Right atrium auricular region (tissue), 2 donors: Measurements from ENCODE around the gene PTPRD. TPM values are rescaled to one million over a fixed set of nuclear protein-coding genes. Genes with fewer than 3 reads are reported as not detected.

ENCODE experiments used
- DNase-seq: peaks from one replicate; pipeline ENCODE4 v3.0.0-alpha.2; 2019; ENCODE audit warnings: low spot score
- H3K27ac ChIP-seq, 2 donors: fragments of 200-600 bp; sonication (generic); 1 replicate in 1 of 2; 2 replicates in 1 of 2; pipeline ENCODE4 v1.5.1; 2016 to 2019
- H3K27me3 ChIP-seq, 2 donors: fragments of 200-600 bp; sonication (generic); one replicate each; pipeline versions ENCODE4 v1.5.1 to v1.6.0; 2017 to 2019
- H3K36me3 ChIP-seq: fragments of 200-600 bp; sonication (generic); one replicate; pipeline ENCODE4 v1.5.1; 2016
- H3K4me1 ChIP-seq, 2 donors: fragments of 200-600 bp; sonication (generic); one replicate each; pipeline versions ENCODE4 v1.5.1 to v1.6.0; 2017 to 2019
- H3K4me3 ChIP-seq, 2 donors: fragments of 200-600 bp; sonication (generic); 1 replicate in 1 of 2; 2 replicates in 1 of 2; pipeline ENCODE4 v1.5.1; 2017 to 2019; ENCODE audit warnings: mild to moderate bottlenecking in 1 of 2, moderate library complexity in 1 of 2
- H3K9me3 ChIP-seq, 2 donors: fragments of 200-600 bp; sonication (generic); one replicate each; pipeline ENCODE4 v1.5.1; 2019
- total RNA-seq, 2 donors: library from RNA; depleted of rRNA; stranded (reverse); fragments of >200 nt; gene quantifications; one replicate each; pipeline ENCODE4 v1.1.0, GENCODE V29; 2016
- TF ChIP-seq, protein P1 (sequence below), 2 donors: fragments of 200-600 bp; sonication (generic); IDR thresholded peaks; one replicate each; pipeline ENCODE4 v1.5.1; 2019; ENCODE audit warnings: antibody characterized with exemption in 2 of 2

Gene PTPRD
- total RNA-seq, 2 donors from 2014 or later = 5.5 to 6.6 TPM

DNA sequence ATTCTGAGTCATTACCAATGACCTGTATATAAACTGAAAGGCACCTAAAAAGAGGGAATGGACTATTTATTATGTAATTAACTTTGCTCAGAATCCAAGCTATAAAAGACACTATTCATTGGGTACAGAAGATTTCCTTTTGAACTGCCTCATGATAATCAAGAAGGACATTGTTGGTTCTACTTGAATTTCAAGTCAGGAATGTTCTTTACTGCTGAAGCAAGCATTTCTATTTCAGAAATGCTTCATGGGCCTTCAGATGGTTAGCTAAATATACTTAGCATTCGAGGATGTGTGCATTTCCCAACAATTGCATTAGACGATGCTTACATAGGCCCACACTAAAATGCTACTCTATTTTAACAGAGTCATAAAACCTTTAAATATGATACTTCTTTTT is 2155.0 kb downstream of the PTPRD start:
- Histone ChIP-seq H3K9me3 (no peaks in the 10 kb centered on the region), H3K27ac (no peak overlapping the region), H3K27me3 (no peaks in the 10 kb centered on the region), H3K36me3 (no peaks in the 10 kb centered on the region), H3K4me1 (no peaks in the 10 kb centered on the region), H3K4me3 (no peak overlapping the region)
- DNase-seq = no peak
- TF ChIP-seq, protein P1, sequence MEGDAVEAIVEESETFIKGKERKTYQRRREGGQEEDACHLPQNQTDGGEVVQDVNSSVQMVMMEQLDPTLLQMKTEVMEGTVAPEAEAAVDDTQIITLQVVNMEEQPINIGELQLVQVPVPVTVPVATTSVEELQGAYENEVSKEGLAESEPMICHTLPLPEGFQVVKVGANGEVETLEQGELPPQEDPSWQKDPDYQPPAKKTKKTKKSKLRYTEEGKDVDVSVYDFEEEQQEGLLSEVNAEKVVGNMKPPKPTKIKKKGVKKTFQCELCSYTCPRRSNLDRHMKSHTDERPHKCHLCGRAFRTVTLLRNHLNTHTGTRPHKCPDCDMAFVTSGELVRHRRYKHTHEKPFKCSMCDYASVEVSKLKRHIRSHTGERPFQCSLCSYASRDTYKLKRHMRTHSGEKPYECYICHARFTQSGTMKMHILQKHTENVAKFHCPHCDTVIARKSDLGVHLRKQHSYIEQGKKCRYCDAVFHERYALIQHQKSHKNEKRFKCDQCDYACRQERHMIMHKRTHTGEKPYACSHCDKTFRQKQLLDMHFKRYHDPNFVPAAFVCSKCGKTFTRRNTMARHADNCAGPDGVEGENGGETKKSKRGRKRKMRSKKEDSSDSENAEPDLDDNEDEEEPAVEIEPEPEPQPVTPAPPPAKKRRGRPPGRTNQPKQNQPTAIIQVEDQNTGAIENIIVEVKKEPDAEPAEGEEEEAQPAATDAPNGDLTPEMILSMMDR (IDR thresholded peaks at IDR 0.05) = no peak

DNA sequence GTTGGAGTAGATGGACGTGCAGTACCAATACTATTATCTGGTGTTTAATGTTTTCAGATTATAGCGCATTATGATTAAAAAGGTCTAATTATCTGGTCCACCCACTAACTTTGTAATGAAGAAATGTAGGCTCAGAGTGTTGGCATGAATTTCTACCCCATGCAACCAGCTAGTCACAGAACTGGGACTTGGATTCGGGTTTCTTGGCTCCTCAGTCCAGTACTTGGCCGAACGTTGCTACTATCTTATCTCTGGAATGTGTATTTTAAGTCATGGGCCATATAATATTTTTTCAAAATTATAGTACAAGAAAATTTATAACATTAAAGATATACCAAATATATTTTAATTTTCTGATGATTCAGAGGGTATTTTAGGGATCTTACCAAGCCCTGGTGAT is 2155.7 kb downstream of the PTPRD start:
- Histone ChIP-seq H3K4me3 (no peak overlapping the region), H3K9me3 (no peaks in the 10 kb centered on the region), H3K27me3 (no peaks in the 10 kb centered on the region), H3K4me1 (no peaks in the 10 kb centered on the region), H3K27ac (no peak overlapping the region), H3K36me3 (no peaks in the 10 kb centered on the region)
- TF ChIP-seq, protein P1 (IDR thresholded peaks at IDR 0.05) = no peak
- no peak for DNase-seq

DNA sequence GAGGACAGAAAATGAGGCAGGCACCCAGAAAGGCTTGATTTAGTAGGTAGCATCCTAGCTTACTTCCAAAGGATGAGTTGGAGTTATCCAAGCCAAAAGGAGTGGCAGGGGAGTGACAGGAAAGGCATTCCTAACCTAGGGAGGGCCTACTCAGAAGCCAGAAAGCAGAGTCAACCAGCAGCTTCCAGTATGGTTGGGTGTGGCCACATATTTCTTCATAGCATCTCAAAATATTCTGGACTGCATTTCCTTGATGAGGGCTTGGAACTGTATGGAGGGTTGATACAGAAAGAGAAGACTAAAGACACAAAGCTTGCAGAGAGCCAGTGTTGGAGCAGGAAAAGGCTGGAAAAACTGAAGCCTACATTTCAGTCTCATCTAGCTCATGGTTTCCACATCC is 2156.5 kb downstream of the PTPRD start:
- no peak overlapping the region for H3K27ac ChIP-seq
- TF ChIP-seq, protein P1 (IDR thresholded peaks at IDR 0.05) = no peak
- H3K36me3 ChIP-seq = no peaks in the 10 kb centered on the region
- H3K27me3 ChIP-seq = no peaks in the 10 kb centered on the region
- no peak overlapping the region for H3K4me3 ChIP-seq
- H3K4me1 ChIP-seq = no peaks in the 10 kb centered on the region
- no peaks in the 10 kb centered on the region for H3K9me3 ChIP-seq
- no peak for DNase-seq

DNA sequence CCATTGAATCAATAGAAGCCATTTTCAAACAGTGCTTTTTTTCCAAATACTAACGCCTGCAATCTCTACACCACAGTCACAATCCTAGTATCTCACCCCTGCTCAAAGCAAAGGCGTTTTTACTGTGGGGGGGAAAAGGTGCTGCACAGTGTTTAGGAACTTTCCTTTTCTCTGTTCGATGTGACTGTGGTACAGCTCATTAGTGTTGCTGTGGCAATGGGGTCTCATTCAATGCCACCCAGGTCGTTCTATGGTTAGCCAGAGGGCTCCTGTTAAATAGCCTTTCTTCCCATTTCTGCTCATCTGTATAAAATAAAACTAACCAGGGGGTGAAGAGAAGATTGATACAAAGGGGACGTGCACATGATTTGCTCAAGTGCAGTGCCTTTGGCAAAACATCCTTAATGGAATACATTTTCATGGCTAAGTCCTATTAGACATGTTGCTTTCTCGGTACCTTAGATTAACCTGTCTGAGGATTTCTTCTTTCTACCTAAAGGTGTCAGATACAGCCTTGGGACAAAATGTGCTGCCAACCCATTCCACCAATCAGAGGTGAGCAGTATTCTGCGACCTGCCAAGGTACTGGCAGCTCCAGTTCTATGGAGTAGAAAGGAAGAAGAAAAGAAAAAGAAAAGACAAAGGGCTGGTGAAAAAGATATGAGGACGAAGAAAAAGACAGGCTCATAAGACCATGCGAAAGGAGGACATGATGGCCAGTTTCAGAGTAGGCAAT is 2161.8 kb downstream of the PTPRD start:
- TF ChIP-seq, protein P1 (IDR thresholded peaks at IDR 0.05) = no peak
- no peaks in the 10 kb centered on the region for H3K36me3 ChIP-seq
- H3K27me3 ChIP-seq = no peaks in the 10 kb centered on the region
- no peaks in the 10 kb centered on the region for H3K4me1 ChIP-seq
- DNase-seq = no peak
- H3K4me3 ChIP-seq = no peak overlapping the region
- H3K27ac ChIP-seq = no peak overlapping the region
- H3K9me3 ChIP-seq = no peaks in the 10 kb centered on the region

DNA sequence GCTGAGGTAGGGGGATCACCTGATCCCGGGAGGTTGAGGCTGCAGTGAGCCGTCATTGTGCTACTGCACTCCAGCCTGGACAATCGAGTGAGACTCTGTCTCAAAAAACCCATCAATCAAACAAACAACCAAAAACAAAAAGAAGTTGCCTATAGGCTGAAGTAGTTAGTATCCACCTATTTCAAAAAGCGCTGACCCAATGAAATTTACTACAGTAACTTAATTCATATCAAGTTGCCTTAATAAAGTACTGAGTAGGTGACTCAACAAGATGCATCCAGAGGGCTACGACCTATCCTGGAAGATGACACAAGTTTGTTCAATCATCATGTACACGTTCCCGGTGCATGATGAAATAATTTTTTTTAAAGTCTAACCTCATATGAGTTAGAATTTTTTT is 2164.6 kb downstream of the PTPRD start:
- no peak for DNase-seq
- Histone ChIP-seq H3K27ac (no peak overlapping the region), H3K27me3 (no peaks in the 10 kb centered on the region), H3K4me1 (no peaks in the 10 kb centered on the region), H3K36me3 (no peaks in the 10 kb centered on the region), H3K9me3 (no peaks in the 10 kb centered on the region), H3K4me3 (no peak overlapping the region)
- TF ChIP-seq, protein P1 (IDR thresholded peaks at IDR 0.05) = no peak

DNA sequence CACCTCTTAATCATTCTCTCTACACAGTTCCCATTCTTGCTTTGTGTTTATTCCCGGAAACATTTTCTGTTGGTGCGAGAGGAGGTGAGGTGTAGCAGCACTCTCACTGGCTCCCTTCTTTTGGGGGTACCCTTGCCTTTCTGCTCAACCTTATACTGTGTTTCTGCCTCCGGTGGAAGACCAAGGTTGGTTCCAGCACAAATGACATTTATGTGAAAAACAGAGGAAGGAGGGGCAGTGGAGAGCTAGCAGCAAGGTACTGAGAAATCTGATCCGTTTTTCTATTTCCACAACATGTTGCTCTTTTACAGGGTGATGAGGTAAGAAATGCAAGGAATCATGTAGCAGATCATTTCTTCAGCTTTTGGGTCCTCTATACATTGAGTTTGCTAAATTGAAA is 2165.2 kb downstream of the PTPRD start:
- TF ChIP-seq, protein P1 (IDR thresholded peaks at IDR 0.05) = no peak
- H3K9me3 ChIP-seq = no peaks in the 10 kb centered on the region
- no peaks in the 10 kb centered on the region for H3K27me3 ChIP-seq
- no peak for DNase-seq
- no peak overlapping the region for H3K27ac ChIP-seq
- H3K36me3 ChIP-seq = no peaks in the 10 kb centered on the region
- H3K4me3 ChIP-seq = no peak overlapping the region
- no peaks in the 10 kb centered on the region for H3K4me1 ChIP-seq
